ENCODE measurements around the gene ARHGEF37.

ARHGEF37 gene

DNA sequence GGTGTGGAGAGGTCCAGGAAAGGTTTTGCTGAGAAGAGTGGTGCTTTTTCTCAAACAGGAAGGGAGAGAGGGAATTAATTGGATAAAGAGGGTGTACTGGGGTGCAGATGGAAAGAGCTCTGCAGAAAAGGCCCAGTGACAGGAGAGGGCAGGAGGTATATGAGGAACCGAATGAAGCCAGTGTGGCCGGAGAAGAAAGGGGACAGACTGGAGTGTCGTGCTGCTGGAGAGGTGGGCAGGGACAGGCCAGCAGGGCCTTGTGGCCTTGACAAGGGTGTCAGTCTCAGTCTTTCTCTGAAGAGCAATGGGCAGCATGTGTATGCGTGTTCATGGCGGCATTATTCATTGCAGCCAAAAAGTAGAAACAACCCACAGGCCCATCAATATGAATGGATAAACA lies 48.1 kb downstream of the ARHGEF37 start:
- no peak for DNase-seq

DNA sequence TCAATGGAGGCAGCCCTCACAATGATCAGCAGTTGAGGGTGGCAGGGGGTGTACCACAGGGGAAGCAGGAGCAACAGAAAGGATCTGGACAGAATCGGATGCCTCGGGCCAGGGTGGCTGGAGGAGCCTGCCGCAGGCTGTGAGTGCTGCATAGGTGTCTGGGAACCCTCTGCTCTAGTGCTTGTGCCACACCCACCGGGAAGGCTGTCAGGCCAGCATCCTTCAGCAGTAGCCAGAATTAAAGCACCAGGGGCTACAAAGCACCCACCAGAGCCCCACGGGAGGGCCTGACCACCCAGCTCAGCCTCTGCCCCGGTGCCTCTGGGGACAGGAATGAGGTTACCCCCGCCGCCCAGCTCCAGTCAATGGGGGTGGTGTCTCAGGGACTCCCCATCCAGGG lies 49.0 kb downstream of the ARHGEF37 start:
- DNase-seq: no peak

DNA sequence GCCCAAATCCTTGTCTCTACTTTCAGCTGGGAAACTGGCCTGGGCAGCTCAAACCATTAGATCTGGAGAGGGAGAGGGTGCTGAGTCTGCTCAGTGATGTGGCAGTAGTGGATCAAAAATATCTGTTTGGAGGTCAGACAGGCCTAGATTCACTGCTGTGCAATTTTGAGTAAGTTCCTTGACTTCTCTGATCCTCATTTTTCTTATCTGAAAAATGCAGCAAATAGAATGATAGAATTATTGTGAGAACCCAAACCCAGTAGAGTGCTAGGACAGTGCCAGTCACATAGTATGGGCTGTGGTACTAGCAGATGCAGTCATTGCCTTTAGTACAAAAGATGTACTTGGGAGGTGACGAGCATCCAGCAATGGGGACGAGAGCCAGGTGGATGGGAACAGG lies 50.2 kb downstream of the ARHGEF37 start:
- no peak for DNase-seq

DNA sequence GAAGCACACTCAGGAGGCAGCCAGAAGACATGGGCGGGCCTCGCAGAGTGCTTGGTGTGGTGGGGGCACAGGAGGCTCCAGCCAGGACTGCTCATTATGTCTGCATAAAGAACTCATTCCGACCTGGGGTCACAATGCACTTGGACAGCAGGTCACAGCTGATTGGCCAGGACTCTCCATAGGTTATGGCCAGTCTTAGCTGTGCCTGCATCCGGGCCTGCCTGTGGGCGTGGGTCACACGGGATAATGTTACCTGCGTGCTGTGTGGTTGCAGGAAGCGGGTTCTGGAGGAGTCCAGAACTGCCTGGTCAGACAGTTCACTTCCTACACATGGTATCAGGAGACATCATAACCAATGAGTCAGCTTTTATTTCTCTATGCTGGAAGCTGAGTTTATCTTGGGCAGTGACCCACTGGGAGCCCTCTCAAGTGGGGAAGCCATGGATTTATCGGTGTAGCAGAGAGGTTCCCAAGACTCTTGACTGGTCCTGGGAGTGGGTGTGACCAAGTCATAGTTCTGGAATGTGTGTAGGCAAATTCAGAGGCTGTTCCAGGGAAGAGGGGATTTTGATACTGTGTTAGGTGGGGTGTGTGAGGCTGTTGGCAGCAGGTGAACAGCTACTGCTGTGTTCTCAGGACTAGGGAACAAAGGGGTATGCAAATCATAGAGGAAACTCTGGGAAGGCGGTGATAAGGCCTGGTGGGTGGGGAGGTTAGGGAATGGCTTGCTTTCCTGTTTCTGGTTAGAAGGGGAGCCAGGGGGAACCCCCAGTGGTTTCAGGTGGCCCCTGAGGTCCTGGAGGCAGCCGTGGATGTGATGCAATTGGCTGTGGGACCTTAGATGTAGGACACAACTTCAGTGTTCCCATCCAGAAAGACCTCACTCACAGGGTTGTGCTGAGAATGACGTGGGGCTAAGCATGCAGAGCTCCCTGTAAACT lies 51.3 kb downstream of the ARHGEF37 start:
- DNase-seq: peak; percentile 33

DNA sequence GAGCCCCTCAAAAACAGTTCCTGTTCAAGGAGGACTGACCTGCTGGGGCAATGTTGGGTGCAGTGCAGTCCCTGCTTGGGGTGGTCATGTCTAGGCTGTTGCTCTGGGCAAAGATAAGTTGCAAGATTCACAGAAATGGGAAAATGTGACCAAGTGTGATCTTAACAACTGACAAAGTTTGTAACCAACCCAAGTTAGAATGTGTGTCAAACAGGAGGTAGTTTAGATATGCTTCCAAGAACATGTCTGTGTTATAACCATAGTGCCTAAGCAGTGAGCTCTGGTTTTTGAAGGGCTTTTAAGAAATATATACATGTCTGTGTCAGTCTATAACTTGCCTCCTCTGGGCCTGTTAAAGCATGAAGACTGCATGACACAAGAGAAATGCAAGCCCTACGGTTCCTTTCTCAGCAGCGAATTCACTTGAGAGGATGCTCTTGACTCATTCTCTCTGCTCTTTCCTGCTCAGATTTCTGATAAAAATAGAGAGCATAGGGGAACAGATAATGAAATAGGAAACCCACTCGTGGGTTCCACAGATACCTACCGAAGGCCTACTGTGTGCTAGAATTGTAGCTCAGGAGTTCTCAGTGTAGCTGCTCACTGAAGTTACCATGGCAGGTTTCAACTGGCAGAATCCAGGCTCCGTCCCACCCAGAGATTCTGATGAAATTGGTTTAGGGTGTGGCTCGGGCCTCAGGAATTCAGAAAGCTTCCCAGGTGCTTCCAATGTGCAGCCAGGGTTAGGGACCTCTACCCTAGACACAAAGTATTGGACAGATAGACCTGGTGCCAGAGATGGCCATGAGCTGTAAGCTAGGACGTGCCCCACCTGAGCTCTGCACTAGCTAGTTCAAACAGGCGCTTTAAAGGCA lies 52.4 kb downstream of the ARHGEF37 start:
- no peak for DNase-seq

DNA sequence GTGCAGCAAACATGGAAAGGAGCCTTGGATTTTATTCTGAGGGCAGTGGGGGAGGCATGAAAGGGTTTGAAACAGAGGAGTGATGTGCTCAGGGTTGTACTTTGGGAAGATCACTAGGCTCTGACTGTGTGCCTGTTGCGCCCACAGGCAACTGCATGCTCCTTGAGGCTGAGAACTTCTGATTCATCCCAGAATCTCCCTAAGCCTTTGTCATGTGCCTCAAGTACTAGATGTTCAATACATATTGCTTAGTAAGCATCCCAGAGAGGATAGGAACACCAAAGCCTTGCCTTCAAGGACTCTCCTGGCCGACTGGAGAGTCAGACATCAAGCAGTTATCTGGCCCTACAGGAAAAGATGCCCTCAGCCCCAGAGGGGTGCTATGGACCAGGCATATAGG lies 54.1 kb downstream of the ARHGEF37 start:
- DNase-seq: no peak

DNA sequence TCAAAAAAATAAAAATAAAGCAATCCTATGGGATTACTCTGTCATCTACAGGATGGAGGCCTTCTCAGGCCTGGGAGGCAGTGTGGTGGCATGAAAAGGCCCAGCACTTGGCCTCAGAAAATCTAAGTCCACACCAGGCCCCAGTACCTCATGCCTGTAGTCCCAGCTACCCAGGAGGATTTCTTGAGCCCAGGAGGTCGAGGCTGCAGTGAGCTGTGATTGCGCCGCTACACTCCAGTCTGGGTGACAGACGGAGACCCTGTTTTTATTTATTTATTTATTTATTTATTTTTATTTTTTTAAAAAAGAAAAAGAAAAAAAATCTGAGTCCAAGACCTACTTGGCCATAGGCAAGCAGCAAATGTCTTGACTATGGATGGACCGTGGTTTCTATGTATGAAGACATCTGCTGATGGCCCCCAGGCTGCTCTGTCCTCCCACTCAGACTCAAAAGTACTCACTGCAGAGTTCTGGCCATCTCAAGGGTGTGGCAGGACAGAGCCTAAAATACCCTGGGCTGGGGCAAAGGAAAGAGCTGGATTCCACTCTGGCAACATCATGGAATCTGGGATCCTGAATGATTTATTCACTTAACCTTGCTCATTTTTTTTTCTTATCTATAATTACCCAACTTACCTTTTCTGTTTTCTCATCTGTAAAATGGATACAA lies 55.0 kb downstream of the ARHGEF37 start:
- DNase-seq: no peak

DNA sequence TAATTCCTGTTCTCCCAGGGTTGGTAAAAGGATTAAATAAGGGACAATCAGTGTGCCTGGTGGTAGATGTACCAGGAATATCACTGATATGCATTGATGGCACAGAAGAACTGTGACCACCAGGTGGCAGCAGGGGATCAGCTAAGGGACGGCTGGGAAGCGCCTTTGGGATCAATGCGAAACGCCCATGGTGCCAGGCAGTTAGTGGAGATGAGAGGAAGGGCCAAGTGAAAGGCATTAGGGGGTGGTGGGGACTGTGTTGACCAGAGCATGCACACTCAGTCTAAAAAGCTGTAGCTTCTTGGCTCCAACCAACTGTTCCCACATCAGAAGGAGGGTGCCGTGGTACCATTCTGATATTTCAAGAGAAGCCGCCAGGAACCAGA lies 55.6 kb downstream of the ARHGEF37 start:
- peak; percentile 57 for DNase-seq

DNA sequence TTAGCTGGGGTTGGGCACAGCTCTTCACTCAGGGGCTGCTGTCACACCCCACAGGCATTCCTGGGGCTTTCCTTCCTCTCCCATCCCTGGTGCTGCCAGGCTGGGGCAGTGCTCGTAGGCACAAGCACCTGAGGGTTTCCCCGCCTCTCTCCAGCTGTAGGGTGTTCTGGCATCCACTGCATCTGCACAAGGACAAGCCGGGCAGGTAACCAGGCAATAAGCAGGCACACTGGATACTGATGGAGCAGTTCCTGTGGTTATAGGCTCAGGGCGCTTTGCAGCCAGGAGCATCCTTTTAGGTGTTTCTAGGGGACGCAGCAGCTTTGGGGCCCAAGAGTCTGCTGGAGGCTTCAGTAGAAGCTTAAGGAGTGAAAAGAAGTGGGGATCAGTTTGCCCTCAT lies 56.8 kb downstream of the ARHGEF37 start:
- DNase-seq: no peak

DNA sequence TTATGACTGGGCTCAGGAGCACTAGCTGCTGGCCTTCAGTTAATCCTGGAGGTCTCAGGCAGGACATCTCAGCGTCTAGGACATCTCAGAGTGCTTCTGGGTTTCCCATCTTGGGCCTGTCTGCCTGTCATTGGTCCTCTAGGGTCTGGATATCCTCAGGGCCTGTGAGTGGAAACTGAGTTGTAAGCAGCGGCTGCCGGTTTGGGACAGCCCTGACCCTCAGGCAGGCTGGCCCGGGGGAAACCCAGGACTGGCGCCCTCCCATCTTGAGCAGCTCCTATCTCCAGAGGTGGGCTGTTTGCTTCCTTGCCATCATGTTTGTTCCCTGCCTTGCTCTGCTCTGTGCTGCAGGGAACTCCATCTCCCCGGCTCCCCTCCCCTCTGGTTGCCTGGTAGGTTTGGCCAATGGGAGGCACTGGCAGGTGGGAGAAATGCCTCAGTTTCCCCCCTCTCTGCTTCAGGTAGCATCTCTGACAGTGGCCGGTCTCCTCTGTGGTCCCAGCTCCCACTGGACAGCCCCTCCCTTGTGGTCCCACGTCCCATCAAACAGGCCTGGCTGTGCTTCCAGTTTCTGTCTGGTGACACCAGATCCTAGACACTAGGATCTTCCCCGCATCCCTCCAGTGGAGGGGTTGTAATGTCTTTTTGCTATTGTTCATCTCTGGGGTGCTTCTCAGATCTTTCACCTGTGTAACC lies 57.4 kb downstream of the ARHGEF37 start:
- no peak for DNase-seq

DNA sequence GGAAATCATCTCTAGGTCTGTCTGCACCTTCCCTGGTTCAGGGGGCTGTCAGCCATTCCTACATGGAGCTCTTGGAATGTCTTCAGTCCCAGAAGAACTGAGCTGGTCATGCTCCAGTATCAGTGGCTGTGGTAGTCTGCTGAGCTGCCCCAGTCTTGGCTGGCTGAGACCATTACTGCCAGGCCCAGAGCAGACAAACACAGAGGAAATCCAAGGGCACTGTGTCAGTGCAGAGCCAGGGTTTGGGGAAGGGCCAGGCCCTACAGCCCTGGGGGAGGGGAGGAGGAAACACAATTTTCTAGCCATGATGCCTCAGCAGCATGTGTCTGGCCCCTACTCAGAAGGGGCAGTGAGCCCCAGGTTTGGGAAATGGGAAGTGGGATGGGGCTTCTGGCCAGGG lies 58.4 kb downstream of the ARHGEF37 start:
- DNase-seq: no peak

DNA sequence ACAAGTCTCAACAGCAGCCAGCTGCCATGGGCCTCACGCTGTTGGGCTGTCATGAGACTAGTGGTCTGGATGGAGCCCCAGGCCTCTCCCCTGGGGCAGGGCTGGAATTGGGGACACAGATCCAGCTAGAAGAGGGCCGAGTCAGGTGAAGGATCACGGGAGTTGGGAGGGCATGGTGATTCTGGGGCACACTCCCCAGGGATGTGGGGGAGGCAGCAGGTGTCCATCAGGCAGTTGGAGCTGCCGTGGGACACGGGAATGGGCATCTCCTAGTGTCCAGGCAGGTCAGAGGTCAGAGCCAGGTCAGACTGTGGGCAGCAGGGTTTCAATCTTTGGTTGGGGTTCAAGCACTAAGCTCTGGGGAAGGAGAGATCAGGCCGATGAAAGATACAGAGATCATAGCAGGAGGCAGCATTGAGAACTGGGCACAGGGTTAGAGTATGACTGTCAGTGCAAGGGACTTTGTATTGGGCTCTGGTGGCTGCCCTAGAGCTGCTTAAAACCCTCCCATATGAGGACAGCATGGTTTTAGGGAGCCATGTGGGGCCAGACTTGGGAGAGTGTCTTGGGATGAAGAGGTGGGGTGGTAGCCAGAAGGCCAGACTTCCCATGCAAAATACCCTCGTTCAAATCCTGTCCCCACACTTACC lies 59.2 kb downstream of the ARHGEF37 start:
- no peak for DNase-seq

DNA sequence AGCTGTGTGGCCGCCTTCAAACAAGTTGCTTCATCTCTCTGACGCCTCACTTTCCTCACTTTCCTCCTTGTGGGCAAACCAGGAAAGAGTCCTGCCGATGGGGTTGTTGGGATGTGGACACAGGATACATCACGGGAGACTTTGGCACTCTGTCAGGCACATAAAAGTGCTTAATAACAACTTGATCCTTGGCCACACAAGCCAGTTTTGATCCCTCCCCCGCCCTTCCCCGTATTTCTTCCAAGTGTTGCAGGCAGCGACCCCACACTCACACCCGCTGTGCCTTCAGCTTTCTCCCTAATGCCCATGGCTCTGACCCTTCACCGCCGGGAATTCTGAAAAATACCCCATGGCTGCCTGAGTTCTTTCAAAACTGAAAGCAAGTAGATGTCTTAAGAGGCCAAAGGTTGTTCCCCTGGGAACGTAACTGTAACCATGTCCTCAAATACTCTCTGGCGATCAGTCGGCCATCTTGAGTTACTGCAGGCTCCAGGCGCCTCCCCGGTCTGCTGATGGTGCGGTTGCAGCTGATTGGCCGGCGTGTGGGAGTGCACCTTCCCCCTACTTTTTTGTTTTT lies 59.8 kb downstream of the ARHGEF37 start:
- DNase-seq: no peak

DNA sequence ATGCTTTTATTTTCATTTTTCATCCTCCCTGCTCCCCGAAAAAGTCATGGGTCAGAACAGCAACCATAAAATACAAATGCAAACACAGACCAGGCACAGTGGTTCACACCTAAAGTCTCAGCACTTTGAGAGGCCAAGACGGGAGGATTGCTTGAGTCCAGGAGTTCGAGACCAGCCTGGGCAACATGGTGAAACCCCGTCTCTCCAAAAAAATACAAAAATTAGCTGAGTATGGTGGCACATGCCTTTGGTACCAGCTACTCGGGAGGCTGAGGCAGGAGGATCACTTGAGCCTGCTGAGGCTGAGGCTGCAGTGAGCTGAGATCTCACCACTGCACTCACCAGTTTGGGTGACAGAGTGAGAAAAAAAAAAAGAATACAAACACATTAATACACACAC lies 60.3 kb downstream of the ARHGEF37 start:
- no peak for DNase-seq

DNA sequence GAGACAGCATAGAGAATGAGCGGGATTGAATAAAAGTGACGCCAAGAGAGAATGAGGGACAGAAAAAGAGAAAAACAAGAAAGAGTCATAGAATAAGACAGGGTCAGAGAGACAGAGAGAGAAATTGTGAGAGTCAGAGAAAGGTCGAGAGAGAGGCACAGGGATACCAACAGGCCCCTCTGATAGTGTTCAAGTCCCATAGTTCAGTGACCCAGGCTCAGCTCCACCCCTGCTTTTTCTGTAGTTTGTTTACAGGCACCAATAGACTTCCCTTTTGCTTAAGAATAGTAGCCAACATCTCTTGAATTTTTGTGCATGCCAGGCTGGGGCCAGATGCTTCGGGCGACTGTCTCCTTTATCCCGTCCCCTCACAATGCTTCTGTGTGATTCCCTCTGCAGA lies 62.5 kb downstream of the ARHGEF37 start:
- DNase-seq: no peak

DNA sequence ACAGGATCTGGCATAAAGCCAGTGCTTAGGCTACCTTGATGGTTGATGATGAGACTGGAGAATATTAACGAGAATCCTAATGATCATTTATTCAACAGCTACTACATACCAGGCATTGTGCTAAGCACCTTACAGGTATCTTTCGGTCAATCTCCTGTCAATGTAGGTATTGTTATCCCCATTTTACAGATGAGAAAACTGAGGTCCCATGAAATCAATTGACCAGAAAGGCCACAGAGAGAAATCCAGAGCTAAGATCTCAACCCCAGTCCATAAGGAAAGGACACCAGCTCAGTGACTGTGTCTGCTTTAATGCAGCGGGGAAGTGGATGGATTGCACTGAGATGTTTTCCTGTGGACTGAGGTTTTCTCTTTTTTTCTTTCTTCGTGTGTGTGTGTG lies 63.3 kb downstream of the ARHGEF37 start:
- no peak for DNase-seq

DNA sequence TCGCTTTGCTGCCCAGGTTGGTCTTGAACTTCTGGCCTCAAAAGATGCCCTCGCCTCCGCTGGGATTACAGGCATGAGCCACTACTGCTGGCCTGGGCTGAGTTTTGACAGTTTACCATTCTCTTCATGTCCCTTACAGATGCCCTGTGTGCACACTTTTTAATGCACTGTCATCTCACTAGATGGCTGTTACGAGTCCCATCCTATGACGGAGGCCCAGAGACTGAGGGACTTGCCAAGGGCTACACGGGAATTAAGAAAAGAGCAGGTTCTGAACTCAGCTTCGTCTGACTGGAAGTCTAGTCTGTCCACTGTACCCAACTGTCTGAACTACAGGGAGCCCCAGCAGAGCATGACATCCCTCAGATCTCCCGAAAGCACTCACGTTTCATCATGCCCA lies 63.9 kb downstream of the ARHGEF37 start:
- DNase-seq: no peak

DNA sequence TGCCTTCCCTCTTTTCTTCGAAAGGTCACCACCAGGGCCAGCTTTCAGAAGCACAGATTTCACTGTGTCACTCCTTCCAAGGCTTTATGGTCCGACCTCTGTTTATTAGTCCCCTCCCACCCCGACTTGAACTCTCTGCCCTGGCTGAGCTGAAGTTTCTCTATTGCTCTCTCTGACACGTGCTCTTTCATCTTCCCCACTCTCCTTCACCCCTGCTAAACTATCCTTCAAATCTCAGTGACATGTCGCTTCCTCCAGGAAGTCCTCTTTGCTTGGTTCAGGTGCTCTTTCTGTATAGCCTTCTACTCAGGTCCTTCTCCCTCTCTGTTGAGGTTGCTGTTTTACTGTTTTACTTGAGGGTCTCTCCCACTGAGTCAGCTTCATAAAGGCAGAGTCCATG lies 64.4 kb downstream of the ARHGEF37 start:
- DNase-seq: no peak

DNA sequence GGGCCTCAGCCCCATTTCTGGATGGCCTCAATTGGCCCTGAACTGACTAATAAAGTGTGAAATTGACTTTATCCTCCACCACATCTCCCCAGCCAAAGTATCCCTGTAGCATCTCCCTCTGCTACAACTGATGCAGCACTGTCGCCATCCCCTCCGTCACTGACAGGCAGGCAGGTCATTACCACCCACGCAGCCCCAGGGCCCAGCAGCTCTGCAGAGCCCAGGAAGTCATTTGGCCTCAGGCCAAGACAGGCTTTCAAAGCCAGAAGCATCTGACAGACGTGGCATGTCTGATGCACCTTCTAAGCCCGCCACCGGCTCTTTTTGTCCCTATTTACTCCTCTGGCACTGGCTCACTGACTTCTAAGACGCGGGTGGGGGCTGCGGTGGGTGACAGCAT lies 65.3 kb downstream of the ARHGEF37 start:
- peak; percentile 11 for DNase-seq

DNA sequence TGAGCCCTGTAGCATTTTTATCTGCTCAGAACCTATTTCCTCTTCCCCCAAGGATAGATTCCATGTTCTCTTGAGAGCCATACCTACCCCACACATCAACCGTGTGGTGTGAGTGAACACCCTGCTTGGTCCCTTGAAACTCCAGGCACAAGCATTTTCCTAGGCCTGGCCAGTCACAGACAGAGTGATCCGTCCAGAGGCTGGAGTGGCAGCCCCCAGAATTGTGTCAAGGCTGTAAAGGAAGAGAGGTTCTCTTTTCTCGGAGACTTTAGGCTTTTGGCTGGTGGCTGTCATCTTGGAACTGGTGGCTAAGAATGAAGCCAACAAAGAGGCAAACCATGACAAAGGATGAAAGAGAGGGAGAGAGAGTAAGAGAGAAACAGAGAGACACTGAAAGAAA lies 66.0 kb downstream of the ARHGEF37 start:
- DNase-seq: no peak

Measured in fibroblast of skin of abdomen (primary cell).